NCI-H524 treated with DMSO at 0.1 percent for 48 hours (cell line): ENCODE results near the gene FHAD1.

Experiments
- DNase-seq: peaks from one replicate; lab custom pipeline; 2025; lab: John Stamatoyannopoulos, UW

The FHAD1 gene

GRCh38 chr1:15345705-15346345 lies 98.8 kb downstream of the FHAD1 start:
- no peak for DNase-seq

- DNase-seq: no peak
Observed at GRCh38 chr1:15346346-15347030, 99.5 kb downstream of the FHAD1 start.

- DNase-seq: no peak
Observed at GRCh38 chr1:15347182-15347581, 100.2 kb downstream of the FHAD1 start.

GRCh38 chr1:15348648-15349047 lies 101.6 kb downstream of the FHAD1 start:
- no peak for DNase-seq

- no peak for DNase-seq
Observed at GRCh38 chr1:15349133-15349532, 102.1 kb downstream of the FHAD1 start.

GRCh38 chr1:15350151-15350550 lies 103.1 kb downstream of the FHAD1 start:
- no peak for DNase-seq

GRCh38 chr1:15350551-15351200 lies 103.7 kb downstream of the FHAD1 start:
- no peak for DNase-seq

GRCh38 chr1:15351310-15351709 lies 104.3 kb downstream of the FHAD1 start:
- DNase-seq: no peak

- no peak for DNase-seq
Observed at GRCh38 chr1:15352128-15352957, 105.3 kb downstream of the FHAD1 start.

GRCh38 chr1:15353839-15354579 lies 107.0 kb downstream of the FHAD1 start:
- DNase-seq: no peak

GRCh38 chr1:15354580-15354965 lies 107.5 kb downstream of the FHAD1 start:
- no peak for DNase-seq

- no peak for DNase-seq
Observed at GRCh38 chr1:15355968-15356625, 109.1 kb downstream of the FHAD1 start.

- no peak for DNase-seq
Observed at GRCh38 chr1:15357612-15358207, 110.7 kb downstream of the FHAD1 start.

- no peak for DNase-seq
Observed at GRCh38 chr1:15358565-15359133, 111.6 kb downstream of the FHAD1 start.

GRCh38 chr1:15360700-15361099 lies 113.7 kb downstream of the FHAD1 start:
- DNase-seq: no peak

GRCh38 chr1:15362096-15362736 lies 115.2 kb downstream of the FHAD1 start:
- DNase-seq: no peak

- no peak for DNase-seq
Observed at GRCh38 chr1:15362737-15363128, 115.7 kb downstream of the FHAD1 start.

- no peak for DNase-seq
Observed at GRCh38 chr1:15364740-15365139, 117.7 kb downstream of the FHAD1 start.

GRCh38 chr1:15368888-15369287 lies 121.9 kb downstream of the FHAD1 start:
- no peak for DNase-seq

GRCh38 chr1:15370268-15370667 lies 123.2 kb downstream of the FHAD1 start:
- DNase-seq: no peak
